NCI-H1694 treated with DMSO at 0.1 percent for 48 hours (cell line): ENCODE measurements around the gene HOXB4.

Experiments
- DNase-seq: peaks from one replicate; lab custom pipeline; 2025; lab: John Stamatoyannopoulos, UW

HOXB4 gene

GRCh38 chr17:48615047-48615962 is 37.2 kb upstream of the HOXB4 start, which contains the start of gene HOXB8:
HOXB8 (minus strand) TSS chr17:48615292; CDS start chr17:48614704, 588 bp downstream.
- DNase-seq, result no peak

GRCh38 chr17:48613862-48614694 is 35.9 kb upstream of the HOXB4 start:
- no peak for DNase-seq

GRCh38 chr17:48612854-48613691 is 34.9 kb upstream of the HOXB4 start:
- peak; percentile 64 for DNase-seq

GRCh38 chr17:48612456-48612853 is 34.3 kb upstream of the HOXB4 start:
- peak; percentile 64 for DNase-seq

GRCh38 chr17:48611681-48612455 is 33.7 kb upstream of the HOXB4 start:
- peak; percentile 45 for DNase-seq

- no peak for DNase-seq
These were observed 33.1 kb upstream of the HOXB4 start for GRCh38 chr17:48611213-48611612.

- peak; percentile 31 for DNase-seq
These were observed 32.4 kb upstream of the HOXB4 start, which contains the start of gene HOXB7 for GRCh38 chr17:48610282-48611211. HOXB7 (minus strand) TSS chr17:48611017; CDS start chr17:48610918, 99 bp downstream.

GRCh38 chr17:48609759-48610281 is 31.7 kb upstream of the HOXB4 start:
- no peak for DNase-seq

- no peak for DNase-seq
These were observed 30.9 kb upstream of the HOXB4 start for GRCh38 chr17:48609033-48609432.

- DNase-seq, result no peak
These were observed 30.3 kb upstream of the HOXB4 start for GRCh38 chr17:48608494-48608834.

- no peak for DNase-seq
These were observed 28.9 kb upstream of the HOXB4 start for GRCh38 chr17:48606892-48607614.

- no peak for DNase-seq
These were observed 28.1 kb upstream of the HOXB4 start for GRCh38 chr17:48605991-48606891.

- DNase-seq, result no peak
These were observed 27.3 kb upstream of the HOXB4 start for GRCh38 chr17:48605409-48605919.

- no peak for DNase-seq
These were observed 26.7 kb upstream of the HOXB4 start, which contains the start of gene HOXB6 for GRCh38 chr17:48604770-48605329. HOXB6 (minus strand) TSS chr17:48604986; CDS start chr17:48598150, 6,836 bp downstream.

- no peak for DNase-seq
These were observed 26.0 kb upstream of the HOXB4 start for GRCh38 chr17:48603959-48604769.
